GM19372 (cell line): ENCODE results near the gene GUCA2A.

Experiments used
- ATAC-seq: cut with Tn5 transposase; IDR thresholded peaks from one replicate; pipeline ENCODE4 v1.9.1; 2021; ENCODE audit warnings: mild to moderate bottlenecking, low read depth, moderate library complexity; ENCODE audit not compliant: unreplicated experiment

The GUCA2A gene

DNA sequence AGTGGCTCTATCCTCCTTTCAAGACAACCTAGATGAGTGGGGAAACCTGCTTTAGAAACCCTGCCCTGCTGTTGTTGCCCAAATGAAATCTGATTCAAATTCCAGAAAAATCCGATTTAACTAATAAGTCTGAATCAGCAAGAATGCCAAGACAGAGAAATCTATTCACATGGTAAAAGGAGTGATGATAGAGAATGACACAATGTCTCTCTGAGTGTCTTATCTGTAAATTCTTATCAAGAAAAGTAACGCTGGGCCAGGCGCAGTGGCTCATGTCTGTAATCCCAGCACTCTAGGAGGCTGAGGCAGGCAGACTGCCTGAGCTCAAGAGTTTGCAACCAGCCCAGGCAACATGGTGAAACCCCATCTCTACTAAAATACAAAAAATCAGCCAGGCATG lies 13.7 kb upstream of the GUCA2A start:
- ATAC-seq, result no peak

DNA sequence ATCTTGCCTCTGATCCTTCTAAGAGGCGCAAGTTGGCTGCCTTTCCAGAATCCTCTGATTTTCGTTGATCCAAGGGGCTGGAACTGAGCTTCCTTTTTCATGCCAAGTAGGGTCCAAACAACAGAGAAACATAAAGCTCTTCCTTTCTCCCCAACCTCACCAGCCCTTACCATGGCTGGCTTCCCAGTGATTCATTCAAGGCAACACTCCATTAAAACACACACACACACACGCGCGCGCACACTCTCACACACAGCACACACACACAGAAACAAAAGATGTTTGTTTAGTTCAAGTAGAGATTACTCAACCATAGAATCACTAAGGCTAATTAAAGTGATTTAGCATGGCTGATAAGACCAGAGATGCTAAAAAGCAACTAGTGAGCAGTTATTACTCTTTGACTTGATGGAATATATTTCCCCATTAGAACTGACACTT lies 13.0 kb upstream of the GUCA2A start:
- no peak for ATAC-seq

DNA sequence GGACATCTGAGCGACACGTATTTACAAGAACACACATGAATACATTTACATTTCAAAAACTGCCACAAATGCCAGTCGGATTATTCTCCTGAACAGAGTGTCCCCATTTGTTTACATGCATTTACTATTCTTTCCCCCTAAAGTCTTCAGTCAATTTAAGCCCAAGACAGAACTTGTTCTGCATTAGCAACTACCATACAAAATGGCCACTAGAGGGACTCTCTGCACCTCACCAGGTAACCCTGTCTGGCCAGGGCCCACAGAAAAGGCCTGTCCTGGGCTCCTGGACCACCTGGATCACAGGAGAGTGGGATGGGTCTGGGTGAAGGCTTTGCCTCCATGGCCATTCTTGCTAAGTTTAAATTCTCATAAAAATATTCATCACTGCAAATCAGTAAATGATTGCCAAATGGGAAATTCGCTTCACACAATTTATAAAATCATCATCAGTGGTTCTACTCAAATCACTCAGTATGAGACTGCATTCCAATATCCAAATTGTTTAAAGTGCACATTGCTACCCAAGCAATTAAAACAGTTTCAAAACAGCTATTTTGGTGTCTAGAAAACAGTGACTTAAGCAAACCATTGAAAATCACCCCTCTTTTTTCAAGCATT lies 12.5 kb upstream of the GUCA2A start:
- ATAC-seq, result no peak

DNA sequence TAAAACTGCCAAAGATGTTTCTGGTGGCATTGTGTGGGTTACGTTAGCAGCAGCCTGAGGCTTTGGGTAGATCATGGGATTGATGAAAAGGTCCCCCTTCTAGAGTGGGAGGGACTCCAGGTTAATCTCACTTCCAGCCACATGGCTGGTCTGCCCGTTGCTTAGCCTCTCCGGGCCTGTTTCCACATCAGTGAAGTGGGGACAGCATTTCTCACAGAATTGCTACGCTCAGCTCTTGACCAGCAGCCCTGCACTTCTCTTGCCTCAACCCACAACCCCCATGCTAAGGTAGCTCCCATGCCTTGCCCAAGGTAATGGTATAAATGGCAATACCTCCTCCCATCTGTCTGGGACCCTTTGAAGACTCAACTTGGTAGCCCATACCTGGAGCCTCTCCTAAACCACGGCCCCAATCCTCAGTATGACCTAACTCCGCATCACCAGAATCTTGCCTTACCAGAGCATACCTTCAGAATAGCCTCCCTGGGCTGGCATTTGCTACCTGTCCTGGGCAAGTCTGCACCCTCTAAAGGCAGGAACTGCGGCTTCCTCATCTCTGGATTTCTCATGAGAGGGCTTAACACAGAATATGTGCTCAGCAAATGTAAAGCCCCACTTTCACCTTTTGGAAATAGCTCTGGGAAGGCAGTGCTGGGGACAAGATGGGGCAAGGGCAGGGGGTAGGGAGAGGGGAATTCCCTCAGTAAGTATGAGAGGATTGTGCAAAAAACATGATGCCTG lies 10.9 kb upstream of the GUCA2A start:
- no peak for ATAC-seq

DNA sequence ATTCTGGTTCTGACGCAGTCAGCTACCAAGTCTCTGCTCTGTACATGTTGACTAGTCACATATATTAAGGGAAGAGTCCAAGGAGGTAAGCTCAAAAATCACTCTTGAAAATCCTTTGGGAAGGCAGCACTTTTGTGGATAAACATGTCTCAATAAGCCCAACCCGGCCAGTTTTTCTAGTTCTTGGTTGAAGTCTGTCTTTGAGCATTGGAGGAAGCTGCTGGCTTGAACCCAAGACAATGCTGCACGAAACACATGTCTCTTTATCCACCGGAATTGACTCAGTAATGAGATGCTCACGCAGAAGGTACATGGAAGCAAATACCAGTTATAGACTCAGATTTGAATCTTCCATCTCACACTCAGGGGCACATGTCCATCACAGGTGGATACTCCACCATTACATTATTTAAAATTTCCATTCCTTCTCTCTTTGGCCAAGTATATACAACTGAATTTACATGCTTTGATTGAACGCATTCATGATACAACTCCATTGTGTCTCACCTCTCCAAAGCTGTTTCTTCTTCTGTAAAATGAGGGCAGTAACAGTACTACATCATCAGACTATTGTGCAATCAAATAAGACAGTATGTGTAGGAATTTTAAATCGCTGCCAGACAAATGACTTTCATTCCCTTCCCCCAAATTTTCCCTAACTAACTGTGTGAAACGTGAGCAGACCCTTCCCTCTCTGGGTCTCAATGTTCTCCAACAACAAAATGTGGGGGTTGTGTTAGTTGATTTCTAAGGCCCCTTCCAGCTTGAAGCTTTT lies 9.6 kb upstream of the GUCA2A start:
- ATAC-seq, result no peak

DNA sequence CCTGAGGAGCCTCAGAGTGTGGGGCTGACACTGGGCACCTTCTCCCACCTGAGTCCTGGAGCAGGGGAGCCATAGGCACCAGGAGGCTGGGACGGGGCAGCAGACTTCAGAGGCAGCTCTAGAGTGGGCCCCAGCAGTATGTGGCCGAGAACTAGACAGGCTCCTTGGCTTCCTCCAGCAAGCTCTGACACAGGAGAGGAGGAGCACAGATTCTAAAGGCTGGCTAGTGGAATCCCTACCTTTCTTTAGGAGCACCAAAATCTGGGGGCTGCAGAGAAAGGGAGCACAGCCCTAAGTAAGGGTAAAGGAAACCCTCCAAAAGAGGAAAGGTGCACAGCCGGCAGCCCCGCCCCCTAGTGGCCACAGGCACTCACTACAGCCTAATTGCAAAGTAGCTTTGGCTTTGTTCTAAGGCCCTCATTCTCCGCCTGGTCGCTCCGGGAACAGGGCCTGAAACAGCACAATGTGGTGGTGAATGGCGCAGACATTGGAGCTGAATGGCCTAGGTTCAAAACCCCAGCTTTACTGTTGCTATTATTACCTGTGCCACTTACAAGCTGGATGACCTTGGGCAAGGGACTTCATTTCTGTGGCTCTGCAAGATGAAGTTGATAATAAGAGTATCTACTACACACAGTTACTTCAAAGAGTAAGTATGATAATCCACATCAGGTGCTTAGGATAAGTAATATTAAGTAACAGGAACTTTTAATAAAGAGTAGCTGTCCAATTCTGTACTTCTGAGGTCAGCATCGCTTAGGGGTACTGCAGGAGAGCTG lies 8.8 kb upstream of the GUCA2A start:
- ATAC-seq, result no peak

DNA sequence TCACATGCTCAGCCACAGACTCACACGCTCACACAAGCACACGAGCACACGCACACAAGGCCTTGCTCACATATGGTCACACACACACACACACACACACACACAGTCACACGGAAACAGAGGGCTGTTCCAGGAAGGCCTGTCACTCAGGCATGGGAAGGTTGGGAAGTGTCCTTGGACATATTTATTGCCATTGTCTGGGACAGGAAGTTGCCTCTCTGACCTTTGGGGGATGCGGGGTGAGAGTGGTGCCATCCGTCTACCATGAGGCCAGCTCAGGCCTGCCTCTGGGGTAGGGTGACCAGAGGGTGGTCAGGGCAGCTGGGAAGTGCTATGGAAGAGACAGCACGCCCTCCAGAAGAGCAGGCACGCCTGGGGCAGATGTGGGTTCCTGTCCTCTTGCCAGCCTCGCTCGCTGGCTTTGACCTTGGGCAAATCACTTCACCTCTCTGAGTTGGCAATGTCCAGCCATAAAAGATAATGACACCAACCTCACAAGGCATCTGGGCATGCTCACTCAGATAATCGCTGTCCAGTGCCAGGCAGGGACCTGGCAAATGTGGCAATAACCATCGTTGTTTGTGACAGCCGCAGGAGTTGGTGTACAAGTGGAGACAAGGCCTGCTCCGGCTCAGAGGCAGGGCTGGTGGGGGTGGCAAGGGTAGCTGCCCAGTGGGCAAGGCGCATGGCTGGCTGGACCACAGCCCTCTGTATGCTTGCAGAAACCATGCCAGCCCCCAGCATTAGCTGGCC lies 8.0 kb upstream of the GUCA2A start:
- ATAC-seq, result no peak

DNA sequence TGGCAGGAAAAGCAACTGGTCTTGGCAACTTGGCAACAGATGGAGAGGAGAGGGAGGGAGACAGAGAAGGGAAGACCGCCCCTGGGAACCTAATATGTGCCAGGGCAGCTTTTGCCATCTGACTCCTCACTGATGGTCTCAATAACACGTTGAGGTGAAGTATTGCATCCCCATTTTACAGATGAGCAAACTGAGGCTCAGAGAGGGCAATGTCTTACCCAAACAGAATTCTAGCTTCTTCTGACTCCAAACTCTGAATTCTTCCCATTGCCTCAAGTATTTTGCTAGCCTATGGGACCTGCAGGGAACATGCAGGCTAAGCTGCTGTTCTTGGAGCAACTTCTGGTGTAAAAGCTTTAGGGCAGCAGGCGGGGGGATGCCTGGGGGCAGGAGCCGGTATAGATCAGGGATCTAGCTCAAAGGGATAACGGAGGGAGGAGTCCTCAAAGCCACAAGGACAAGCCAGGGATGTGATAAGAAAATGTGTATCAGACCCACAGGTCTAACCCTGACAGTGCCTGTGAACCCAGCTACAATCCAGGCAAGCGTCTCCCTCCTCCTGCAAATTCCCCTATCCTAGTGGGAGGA lies 7.2 kb upstream of the GUCA2A start:
- no peak for ATAC-seq

DNA sequence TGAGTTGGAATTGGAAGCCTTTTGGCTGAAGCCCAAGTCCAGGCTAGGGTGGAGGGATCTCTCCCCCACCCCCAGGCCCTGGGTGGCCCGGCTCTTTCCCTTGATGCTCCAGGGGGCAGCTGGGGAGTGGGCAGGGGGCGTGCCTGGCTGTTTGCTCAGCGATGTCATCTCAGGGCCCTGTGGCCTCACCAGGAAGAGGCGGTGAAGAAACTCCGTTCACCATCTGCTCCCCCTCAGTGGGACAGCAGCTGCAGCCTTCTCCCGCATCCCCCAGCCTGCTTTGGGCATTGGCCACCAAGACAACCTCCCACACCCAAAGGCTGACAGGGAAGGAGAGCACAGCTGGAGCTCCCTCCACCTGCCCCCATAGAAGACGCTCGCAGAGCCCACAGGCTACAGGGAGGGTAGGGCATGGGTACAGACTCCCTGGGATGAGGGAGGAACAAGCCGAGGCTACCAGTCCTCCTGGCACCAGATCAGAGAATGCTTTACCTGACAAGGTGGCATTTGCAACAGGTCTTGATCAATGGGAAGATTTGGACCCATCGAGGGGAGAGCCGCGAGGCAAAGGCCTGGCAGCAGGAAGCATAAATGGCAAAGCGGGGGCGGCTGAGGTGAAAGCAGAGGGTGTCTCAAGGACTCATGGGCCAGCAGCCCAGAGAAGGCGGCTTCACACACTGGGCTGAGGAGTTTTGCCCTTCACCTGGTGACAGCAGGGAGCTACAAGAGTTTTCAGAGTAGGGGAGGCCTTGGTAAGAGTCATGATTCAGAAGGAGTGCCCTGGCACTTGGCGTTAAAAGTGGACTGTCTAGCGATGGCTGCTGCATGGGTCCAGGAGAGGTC lies 6.5 kb upstream of the GUCA2A start:
- no peak for ATAC-seq

DNA sequence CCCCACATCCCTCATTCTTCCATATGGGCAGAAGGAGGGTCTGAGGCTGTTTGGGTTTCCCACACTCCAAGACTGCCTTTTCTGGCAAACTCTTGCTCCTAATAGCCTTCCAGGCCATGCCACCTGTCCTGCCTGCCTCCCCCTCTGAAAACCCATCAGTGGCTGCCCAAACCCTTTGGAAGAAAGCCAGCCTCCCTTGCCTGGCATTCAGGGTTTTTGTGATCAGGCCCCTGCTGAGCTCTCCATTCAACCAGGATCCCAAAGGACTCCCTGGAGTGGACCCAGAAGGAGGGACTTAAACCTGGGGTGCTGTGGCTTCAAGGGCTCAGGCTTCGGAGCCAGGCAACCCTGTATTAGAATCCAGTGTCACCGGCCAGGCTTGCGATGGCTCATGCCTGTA lies 4.2 kb upstream of the GUCA2A start:
- no peak for ATAC-seq

DNA sequence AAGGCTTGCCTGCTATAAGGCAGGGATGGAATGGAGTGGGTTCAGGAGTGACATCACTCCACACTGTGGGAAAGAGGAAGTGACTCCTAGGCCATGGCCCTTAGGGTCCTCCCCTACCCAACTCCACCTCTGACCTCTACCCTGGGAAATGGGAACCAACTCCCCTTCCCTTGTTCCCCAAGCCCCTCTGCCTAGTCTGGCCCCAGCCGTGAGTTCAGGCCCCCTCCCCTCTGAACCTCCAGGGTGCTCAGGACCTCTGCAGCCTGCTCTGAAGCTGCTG lies 3.8 kb upstream of the GUCA2A start:
- ATAC-seq, result no peak

DNA sequence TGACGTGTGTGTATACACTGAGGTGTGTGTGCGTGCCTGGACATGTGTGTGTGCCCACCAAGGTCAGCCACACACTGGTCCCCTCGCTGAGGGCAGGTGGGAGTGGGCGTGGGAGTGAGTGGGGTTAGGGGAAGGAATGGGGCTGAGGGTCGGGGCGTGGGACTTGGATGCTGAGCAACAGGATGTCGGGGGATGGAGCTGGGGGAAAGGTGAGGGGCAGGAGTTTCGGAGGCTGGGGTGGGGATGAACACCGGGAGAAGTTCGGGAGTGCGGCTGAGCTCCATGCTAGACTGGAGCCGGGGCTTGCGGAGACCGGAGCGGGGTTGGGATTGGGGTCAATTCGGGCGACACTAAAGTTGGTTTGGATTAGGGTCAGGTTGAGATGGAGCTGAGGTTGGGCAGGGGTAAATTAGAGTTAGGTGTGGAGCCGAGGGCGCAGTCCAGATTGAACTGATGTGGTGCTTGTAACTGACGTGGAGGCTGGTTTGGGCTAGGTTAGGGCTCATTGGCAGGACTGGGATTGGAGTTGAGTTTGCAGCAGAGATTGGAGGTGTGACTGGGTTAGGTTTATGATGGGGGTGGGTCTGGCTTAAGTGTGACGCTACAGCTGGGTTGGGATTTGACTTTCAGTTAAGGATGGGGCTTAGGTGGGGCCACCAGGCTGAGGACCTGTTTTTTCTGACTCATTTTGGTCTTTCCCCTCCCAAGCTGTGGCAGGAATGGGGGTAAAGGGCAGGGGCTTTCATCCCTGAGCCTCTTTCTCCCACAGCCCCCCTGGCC lies 3.3 kb upstream of the GUCA2A start:
- no peak for ATAC-seq

DNA sequence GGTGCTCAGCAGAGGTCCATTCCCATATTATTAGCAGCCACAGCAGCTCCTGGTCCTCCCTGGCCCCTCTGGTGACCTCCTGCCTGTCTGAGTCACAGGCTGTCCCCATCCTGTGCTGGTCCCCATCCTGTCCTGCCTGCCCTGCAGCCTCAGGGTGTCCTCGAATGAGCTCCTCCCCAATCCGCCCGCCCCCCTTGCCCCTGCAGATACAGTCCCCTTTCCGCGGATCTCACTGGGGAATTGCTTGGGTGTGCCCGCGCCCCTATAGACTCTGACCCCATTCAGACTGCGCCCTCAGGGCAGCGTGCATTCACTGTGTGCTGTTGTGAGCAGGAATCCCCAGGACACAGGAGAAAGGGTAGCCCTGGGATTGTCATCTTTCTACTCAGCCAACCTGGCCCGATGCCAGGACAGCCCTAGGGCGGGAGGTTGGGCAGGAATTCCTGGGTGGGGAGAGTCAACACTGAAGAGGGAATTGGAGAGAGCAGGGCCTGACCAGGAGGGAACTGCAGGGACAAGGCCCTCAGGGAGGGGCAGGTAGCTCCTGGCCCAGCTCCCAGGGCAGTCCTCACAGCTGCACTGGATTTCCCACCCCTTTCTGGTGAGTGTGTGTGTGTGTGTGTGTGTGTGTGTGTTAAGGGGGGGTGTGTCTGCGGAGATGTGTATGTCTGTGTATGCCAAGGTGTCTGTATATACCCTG lies 1.1 kb upstream of the GUCA2A start:
- no peak for ATAC-seq

DNA sequence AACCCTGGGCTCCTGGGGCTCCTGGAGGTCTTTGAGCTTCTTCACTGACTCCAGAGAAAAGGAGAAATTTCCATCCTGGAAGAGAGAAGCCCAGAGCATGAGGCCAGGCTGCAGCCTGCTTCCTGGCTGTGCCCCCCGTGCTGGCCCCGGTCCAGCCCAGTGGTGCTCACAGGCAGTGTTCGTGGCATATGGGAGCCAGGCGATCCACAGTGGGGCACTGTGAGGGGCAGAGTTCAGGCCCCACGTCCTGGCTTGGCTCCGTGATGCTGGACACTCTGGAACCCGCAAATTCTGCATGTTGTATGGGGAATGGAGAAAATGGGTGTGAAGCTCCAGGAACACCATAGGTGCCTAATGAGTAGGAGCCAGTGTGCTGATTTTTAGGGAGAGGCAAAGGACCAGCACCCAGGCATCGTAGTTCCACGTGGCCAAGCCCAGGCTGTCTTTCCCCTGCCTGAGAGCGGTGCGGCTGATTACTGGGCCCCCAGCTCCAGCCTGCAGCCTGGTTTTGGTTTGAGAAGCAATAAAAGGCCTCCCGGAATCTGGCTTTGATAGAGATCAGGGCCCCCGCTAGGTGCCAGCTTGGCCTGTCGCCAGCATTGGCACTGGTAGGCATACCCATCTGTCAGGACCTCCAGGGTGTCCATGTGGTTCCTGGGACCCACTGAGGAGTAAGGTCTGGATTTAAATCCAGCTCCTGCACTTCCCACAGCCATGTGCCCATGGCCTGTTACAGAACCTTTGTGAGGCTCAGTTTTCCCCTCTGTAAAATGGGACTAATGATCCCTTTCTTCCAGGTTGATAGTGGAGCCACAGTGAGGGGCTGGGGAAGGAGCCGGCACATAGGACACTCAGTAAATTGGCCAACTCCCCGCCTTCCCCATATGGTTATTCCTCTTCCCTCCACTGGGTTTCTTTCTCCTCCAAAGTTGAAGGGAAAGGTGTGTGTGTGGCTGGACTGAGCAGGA lies 725 bp downstream of the GUCA2A start:
- no peak for ATAC-seq

DNA sequence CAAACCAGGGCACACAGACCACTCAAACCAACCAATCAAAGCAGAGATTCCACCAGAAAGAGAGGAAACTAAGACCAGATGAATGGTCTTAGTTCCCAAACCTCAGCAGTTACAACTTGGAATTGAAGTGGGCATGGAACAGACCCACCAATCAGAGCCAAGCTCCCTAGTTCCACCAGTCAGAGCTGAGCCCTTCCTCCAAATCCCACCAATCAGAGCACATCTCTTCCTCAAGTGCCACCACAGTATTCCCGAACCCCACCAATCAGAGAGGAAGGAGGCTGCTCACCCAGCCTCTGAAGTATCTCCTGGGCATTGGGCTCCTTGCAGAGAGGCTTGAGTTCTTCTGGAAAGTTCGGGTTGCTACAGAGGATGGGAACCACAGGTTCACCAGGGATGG lies 1.4 kb downstream of the GUCA2A start:
- ATAC-seq, result no peak

DNA sequence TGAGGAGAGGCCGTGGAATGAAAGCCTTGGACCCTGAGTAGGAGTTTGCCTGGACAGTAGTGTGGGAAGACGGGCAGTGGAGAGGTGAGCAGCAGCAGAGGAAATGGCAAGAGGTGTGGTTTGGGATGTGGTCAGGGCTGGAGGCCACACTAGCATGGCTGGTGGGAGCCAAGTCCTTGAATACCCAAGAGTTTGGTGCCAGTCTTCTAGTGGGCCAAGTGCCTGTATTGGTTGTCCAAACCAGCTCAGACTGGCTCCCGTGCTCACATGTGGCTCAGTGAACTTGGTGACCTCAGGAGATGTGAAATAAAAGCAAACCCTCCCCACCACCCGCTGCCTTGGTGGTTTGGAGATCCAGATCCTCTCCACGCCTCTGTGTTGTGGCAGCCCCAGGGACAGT lies 2.4 kb downstream of the GUCA2A start:
- no peak for ATAC-seq

DNA sequence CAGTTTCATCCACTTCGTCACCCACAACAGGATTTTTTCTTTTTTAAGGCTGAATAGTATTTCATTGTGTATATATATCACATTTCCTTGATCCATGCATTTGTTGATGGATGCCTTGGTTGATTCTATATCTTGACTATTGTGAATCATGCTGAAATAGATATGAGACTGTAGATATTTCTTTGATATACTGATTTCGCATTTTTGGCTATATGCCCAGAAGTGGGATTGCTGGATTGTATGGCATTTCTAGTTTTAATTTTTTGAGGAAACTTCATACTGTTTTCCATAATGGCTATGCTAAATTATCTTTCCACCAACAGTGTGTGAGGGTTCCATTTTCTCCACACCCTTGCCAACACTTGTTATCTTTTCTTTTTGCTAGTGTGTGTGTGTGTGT lies 6.4 kb downstream of the GUCA2A start:
- no peak for ATAC-seq
